Heart left ventricle (tissue), 13 donors: ENCODE data around the gene ZNF354C.

Experiments
- CTCF ChIP-seq, 12 donors: fragments of 200-600 bp; sonication (generic) in 4 of 12; IDR thresholded peaks; one replicate each; pipeline versions ENCODE4 v1.5.0 to v1.8.0; 2018 to 2022; ENCODE audit warnings: antibody characterized with exemption in 12 of 12, mild to moderate bottlenecking in 5 of 12
- POLR2A ChIP-seq, 2 donors: fragments of 450-650 bp; IDR thresholded peaks; one replicate each; pipeline ENCODE4 v1.6.1; 2017; ENCODE audit warnings: antibody characterized with exemption in 2 of 2, mild to moderate bottlenecking in 2 of 2, moderate library complexity in 2 of 2
- donor health status: ischemic (EF 13 %, LVEDD 7.1; RV severe dilation, severe dysfunction).
- donor health status: DM: no; HTN: yes; CAD: no.
- donor health status: DM: no; HTN: no; CAD: no.
- donor health status: ischemic (EF 25% LVEDD 6.9; RV normal size, moderate dysfunction).
- donor health status: ischemic (EF 25% LVEDD 5.7; RV mildly dilated, moderate dysfunction).
- donor health status: ischemic (EF 35%, LVEDD 5.7; RV mildly dilated, moderate dysfunction).
- donor health status: nonischemic (EF 11% LVEDD 7.7; RV severe dilation, severe dysfunction).
- donor health status: DM: yes; HTN: yes; CAD: no.
- donor health status: PGD.
- donor health status: ischemic (EF 29% LVEDD 5.4; RV normal size, mild dysfunction).
- donor health status: nonischemic (EF 23%, LVEDD 6.1; RV moderate dilation, normal function).

- TF ChIP-seq CTCF (IDR thresholded peaks at IDR 0.05) = no peak
- TF ChIP-seq POLR2A (IDR thresholded peaks at IDR 0.05) = no peak
Observed at GRCh38 chr5:179119415-179120170, 59.4 kb downstream of the ZNF354C start.
